C4-2B (cell line): ENCODE results near the gene TSSK6.

Experiments used
- CTCF ChIP-seq: fragments of 450-650 bp; conservative IDR thresholded peaks from 2 replicates; pipeline ENCODE4 v1.5.1; 2017; ENCODE audit warnings: mild to moderate bottlenecking
- ZFX ChIP-seq: fragments of 450-650 bp; IDR thresholded peaks from 2 replicates; pipeline ENCODE4 v1.6.1; 2017

- TF ChIP-seq CTCF = no peak
- no peak for TF ChIP-seq ZFX
Measured at GRCh38 chr19:19500975-19501644, 14.2 kb downstream of the TSSK6 start.
